Activated CD8-positive, alpha-beta memory T cell treated with anti-CD3 and anti-CD28 coated beads for 1 hour (primary cell): ENCODE results near the gene HNRNPC.
"Not testable (repeated sequence)": the region's sequence is repeated elsewhere in the genome, so short reads cannot be mapped to it uniquely, and the experiment has no call there.

ENCODE experiments used
- DNase-seq, 2 donors: peaks; one replicate each; pipeline ENCODE4 v3.0.0-alpha.2; 2020; ENCODE audit warnings: low read depth in 1 of 2; ENCODE audit errors: extremely low read depth in 1 of 2

Gene HNRNPC

DNA sequence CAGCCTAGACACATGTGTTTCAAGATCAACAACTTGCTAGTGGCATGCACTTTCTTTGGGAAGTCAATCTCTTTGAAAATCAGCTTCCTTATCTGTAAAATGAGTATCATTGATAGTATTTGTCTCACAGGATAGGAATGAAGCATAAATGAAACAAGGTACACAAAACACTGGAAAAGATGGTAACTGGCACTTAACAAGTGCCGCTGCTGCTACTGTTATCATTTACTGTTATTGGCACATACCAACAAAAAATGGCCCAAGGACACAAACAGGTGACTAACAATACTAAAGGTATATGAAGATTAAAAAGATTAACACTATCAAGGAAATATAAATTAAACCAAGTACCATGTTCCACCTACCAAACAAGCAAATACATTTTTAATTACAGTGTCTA lies 20.9 kb downstream of the HNRNPC start:
- no peak for DNase-seq

- DNase-seq = no peak
Observed at GRCh38 chr14:21245813-21246212, 23.4 kb downstream of the HNRNPC start.

DNA sequence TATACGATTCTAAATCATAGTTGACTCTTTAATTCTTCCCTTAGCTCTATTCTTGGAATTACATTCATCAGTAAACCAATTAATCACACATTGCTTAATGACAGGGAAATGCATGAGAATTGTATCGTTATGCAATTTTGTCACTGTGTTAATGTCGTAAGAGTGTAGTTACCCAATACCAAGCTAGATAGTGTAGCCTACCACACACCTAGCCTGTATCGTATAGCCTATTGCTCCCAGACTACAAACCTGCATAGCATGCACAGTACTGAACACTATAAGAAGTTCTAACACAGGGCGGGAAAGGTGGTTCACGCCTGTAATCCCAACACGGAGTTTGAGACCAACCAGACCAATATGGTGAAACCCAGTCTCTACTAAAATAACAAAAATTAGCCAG lies 24.7 kb downstream of the HNRNPC start:
- no peak for DNase-seq

DNA sequence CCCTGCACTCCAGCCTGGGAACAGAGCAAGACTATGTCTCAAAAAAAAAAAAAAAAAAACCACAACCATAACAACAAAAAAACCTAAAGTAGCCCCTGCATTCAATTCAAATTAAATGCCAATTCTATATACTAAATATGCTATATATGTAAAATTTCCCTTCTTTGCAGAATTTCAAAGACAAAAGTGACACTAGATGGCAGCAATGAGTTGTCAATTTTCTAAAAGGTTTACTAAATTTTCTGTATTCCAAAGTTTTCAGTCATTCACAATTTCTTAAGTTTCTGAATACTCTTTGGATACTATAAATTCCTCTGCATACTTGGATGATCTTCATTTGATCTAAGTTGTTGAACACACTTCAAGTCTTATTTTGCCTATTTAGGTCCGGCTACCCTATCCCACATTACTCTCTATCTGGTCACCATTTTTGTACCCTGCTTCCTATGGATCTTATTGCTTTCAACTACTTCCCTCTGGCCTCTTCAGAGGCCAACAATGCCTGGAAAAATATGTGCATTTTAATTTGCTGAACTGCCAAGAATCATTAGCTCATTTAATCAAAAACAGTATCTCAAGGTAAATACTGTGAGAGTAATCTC lies 27.9 kb downstream of the HNRNPC start:
- DNase-seq = no peak

DNA sequence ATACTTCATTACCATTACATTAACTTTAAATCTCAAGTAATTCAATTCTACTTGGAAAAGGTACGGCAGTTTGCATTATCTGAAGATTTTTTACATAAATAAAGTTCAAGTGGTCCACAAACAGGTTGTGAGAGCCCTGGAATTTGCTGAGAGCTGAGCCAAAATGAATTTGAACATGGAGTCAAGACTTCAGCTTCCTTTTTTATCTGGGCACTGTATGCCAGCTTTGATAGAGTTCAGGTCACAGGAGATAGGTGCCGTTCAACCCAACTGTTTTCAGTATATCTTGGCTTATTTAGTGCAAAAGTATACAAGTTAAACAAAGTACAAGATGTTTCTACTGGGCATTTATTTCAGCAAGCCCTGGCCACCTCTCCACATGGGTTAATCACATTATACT lies 28.8 kb downstream of the HNRNPC start:
- no peak for DNase-seq

DNA sequence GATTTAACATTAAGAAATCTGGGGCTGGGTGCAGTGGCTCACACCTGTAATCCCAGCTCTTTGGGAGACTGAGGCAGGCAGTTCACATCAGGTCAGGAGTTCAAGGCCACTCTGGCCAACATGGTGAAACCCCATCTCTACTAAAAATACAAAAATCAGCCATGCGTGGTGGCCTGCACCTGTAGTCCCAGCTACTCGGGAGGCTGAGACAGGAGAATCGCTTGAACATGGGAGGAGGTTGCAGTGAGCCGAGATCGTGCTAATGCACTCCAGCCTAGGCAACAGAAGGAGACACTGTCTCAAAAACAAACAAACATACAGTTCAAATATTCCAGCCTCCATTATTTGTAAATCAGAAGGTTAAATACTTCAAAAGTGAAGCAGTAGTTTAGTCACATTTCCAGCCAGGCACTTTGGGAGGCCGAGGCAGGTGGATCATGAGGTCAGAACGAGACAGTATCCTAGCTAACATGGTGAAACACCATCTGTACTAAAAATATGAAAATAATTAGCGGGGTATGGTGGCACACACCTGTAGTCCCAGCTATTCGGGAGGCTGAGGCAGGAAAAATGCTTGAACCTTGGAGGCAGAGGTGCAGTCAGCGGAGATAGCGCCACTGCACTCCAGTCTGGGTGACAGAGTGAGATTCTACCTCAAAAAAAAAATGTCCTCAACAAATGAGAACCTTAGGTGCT lies 30.3 kb downstream of the HNRNPC start:
- DNase-seq = no peak

DNA sequence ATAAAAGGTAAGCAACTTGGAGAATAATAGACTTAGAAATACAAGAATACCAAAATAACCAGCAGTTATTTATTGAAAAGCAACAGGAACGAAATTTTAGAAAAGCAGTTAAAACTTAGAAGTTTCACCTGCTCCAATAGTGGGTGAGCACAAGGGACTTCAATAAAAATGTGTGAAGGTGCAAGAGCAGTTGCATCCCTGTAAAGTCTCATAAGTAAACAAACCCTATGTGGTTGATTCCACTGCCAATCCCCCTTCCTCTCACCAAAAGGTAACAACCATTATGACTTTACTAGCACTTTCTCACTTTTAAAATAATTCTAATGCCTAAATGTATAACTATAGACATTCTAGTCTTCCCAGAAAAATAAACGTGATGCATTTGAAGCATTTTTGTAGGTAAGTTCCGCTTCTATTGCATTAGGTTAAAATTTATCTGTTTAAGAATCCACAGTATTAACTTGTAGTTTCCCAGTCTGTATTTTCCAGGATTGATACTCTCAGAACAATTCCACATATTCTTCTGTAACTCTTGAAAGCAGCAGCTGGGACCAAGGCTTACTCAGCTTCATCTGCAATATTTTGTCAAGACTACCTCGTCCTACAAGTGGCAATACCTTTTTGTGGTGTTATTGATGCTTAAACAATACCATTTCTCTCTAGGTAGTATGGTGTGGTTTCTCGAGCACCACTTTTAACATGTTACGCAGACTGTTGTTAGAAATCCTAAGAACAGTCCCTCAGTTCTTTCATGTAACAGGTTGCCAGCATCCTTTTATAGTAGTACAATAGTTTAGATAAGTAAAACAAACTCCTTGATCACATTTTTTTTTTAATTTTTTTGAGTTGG lies 32.1 kb downstream of the HNRNPC start:
- DNase-seq = no peak

GRCh38 chr14:21234112-21234511 lies 35.1 kb downstream of the HNRNPC start:
- no peak for DNase-seq

- DNase-seq = no peak
Observed at GRCh38 chr14:21233457-21234076, 35.7 kb downstream of the HNRNPC start.

- DNase-seq = no peak
Observed at GRCh38 chr14:21231020-21231652, 38.1 kb downstream of the HNRNPC start.

- DNase-seq = no peak
Observed at GRCh38 chr14:21229821-21230220, 39.4 kb downstream of the HNRNPC start.

DNA sequence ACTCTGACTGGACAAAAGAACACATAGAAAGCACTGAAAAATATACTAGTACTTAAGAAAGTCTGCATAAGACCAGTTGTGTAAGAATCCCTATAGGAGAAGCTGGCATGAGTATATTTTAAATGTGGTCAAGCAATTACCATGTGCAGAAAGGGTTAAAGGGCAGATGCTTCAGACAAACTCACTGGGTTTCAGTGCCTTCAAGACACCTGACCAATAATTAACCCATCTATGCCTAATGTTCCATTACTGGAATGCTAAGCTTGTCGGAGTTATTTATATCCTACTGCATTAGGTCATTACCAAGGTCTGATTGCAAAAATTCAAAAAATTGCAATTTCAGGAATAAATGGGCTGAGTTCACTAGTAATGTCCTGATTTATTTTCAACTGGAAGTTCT lies 41.3 kb downstream of the HNRNPC start:
- DNase-seq = no peak

- DNase-seq = no peak
Observed at GRCh38 chr14:21227150-21227549, 42.1 kb downstream of the HNRNPC start.

DNA sequence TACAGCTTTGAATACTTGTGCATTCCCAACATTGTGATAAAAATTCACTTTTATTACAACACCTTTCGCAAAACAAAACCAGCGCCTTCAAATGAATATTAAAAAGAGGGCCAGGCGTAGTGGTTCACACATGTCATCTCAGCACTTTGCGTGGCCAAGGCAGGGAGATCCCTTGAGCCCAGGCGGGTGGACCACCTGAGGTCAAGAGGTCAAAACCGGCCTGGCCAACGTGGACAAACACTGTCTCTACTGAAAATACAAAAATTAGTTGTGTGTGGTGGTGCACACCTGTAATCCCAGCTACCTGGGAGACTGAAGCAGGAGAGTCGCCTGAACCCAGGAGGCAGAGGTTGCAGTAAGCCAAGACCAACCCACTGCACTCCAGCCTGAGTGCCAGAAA lies 42.8 kb downstream of the HNRNPC start:
- no peak for DNase-seq

- DNase-seq = not testable (repeated sequence)
Observed at GRCh38 chr14:21225164-21225563, 44.1 kb downstream of the HNRNPC start.

GRCh38 chr14:21220874-21221477 lies 48.3 kb downstream of the HNRNPC start:
- no peak for DNase-seq

GRCh38 chr14:21219561-21220111 lies 49.6 kb downstream of the HNRNPC start:
- DNase-seq = no peak

GRCh38 chr14:21219120-21219519 lies 50.1 kb downstream of the HNRNPC start:
- DNase-seq = no peak

- no peak for DNase-seq
Observed at GRCh38 chr14:21215879-21216251, 53.4 kb downstream of the HNRNPC start.

GRCh38 chr14:21215130-21215878 lies 53.9 kb downstream of the HNRNPC start:
- DNase-seq = no peak
